Activated CD8-positive, alpha-beta T cell treated with anti-CD3 and anti-CD28 coated beads for 36 hours (primary cell): ENCODE results near the gene ALOX12. TPM values are rescaled to one million over a fixed set of nuclear protein-coding genes. Genes with fewer than 3 reads are reported as not detected.

Experiments
- ATAC-seq: fragments of 200-7000 bp; cut with Tn5 transposase; one replicate; pipeline ENCODE4 v1.10.0; 2021; ENCODE audit warnings: mild to moderate bottlenecking, moderate library complexity
- CTCF ChIA-PET: fragments of 350-600 bp; sonication (Branson Sonifier 250); formaldehyde crosslinking; loops from one replicate; lab custom pipeline; 2021; ENCODE audit warnings: antibody characterized with exemption; lab: Charles Lee
- POLR2A ChIA-PET: fragments of 350-600 bp; sonication (Branson Sonifier 250); formaldehyde crosslinking; loops from one replicate; lab custom pipeline; 2021; ENCODE audit warnings: antibody characterized with exemption; lab: Charles Lee
- DNase-seq: peaks from one replicate; pipeline ENCODE4 v3.0.0-alpha.2; 2020
- H3K27ac Mint-ChIP-seq: one replicate; pipeline ENCODE4 v1.8.0; 2021; ENCODE audit warnings: mild to moderate bottlenecking, mixed read lengths
- H3K27me3 Mint-ChIP-seq: one replicate; pipeline ENCODE4 v1.8.0; 2021; ENCODE audit warnings: mixed read lengths
- H3K36me3 Mint-ChIP-seq: one replicate; pipeline ENCODE4 v1.8.0; 2021; ENCODE audit warnings: low read depth, mixed read lengths
- H3K4me1 Mint-ChIP-seq: one replicate; pipeline ENCODE4 v1.8.0; 2021; ENCODE audit warnings: low read depth, mixed read lengths
- H3K4me3 Mint-ChIP-seq: one replicate; pipeline ENCODE4 v1.8.0; 2021; ENCODE audit warnings: mild to moderate bottlenecking, moderate library complexity, mixed read lengths
- H3K9me3 Mint-ChIP-seq: one replicate; pipeline ENCODE4 v1.8.0; 2021; ENCODE audit warnings: mixed read lengths
- intact Hi-C: fragments of 100-400 bp; cut with micrococcal nuclease; formaldehyde crosslinking; loops from one replicate; pipeline ENCODE4 v1.10.0; 2022
- total RNA-seq, 2 experiments: library from RNA; stranded (reverse); gene quantifications; one replicate each; pipeline ENCODE4 v1.2.3, GENCODE V29; 2021
- TF ChIP-seq, protein P1 (sequence below): fragments of 200-600 bp; IDR thresholded peaks from one replicate; pipeline ENCODE4 v1.8.0; 2022; ENCODE audit warnings: antibody characterized with exemption, mild to moderate bottlenecking

ALOX12 gene
- total RNA-seq, 2 experiments from 2014 or later, result not detected

DNA sequence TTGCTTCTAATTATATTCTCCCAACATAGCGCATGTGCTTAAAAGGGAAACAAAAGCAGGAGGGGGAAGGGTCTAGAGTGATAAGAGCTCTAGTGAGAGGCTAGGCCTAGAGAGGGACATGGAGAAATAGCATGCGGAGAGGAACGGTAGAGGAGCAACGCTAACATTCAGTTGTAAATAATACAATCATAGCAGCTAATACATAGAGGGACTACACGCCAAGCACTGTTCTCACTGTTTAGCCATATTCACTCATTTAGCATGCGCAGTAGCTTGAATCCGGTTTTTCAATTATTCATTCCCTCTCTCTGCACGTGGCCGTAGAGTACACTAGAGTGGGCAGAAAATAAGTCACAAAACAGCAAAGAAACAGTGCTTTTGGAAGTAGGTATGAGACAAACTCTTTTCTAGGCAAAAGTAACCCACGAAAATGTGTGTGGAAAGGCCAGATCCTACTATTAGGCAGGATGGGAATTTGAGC, 1.7 kb upstream of the ALOX12 start:
- ChIA-PET POLR2A (interaction anchor here (1.0 kb wide), 1 partner anchor 80 kb away, joined by 3 read pairs; no protein-coding TSS in a partner anchor), CTCF (interaction anchor here (1.1 to 3.2 kb wide), 4 partner anchors 9 to 83 kb away, joined by 3 to 11 read pairs (median 6); no protein-coding TSS in a partner anchor)
- TF ChIP-seq, protein P1, sequence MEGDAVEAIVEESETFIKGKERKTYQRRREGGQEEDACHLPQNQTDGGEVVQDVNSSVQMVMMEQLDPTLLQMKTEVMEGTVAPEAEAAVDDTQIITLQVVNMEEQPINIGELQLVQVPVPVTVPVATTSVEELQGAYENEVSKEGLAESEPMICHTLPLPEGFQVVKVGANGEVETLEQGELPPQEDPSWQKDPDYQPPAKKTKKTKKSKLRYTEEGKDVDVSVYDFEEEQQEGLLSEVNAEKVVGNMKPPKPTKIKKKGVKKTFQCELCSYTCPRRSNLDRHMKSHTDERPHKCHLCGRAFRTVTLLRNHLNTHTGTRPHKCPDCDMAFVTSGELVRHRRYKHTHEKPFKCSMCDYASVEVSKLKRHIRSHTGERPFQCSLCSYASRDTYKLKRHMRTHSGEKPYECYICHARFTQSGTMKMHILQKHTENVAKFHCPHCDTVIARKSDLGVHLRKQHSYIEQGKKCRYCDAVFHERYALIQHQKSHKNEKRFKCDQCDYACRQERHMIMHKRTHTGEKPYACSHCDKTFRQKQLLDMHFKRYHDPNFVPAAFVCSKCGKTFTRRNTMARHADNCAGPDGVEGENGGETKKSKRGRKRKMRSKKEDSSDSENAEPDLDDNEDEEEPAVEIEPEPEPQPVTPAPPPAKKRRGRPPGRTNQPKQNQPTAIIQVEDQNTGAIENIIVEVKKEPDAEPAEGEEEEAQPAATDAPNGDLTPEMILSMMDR, result no peak
- Mint-ChIP-seq H3K9me3 (no peaks in the 10 kb centered on the region), H3K27me3 (no peaks in the 10 kb centered on the region), H3K36me3 (peaks cover 12% of the 10 kb centered on the region), H3K4me3 (no peak overlapping the region), H3K27ac (peak overlapping the region; percentile 36), H3K4me1 (peaks cover 3% of the 10 kb centered on the region)
- ATAC-seq (no peak), DNase-seq (no peak)
- intact Hi-C loops, result no loop called here

DNA sequence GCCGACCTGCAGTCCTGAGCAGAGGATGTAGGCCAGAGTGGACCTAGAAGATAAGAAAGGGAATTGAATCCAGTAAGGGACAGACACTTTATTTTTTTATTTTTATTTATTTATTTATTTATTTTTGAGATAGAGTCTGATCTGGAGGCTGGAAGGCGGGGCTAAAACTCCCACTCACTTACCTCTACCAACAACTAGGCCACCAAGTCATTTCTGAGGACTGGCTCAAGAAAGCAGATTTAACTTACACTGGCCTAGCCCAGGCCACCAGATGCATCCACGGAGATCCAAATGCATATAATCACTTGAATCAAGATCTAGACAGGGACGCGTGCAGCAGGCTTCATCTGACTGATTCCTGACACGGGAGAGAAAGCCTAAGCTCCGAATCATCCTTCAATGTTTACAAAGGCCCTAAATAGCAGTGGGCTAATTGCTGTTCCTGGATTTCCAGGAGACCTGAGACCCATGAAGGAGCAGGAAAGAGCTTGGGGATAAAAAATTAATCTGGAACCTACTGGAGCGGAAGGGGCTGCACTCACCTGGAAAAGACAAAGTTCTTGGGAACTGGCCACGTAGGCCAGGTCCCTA, 1.1 kb upstream of the ALOX12 start:
- DNase-seq (no peak), ATAC-seq (no peak)
- Mint-ChIP-seq H3K9me3 (no peaks in the 10 kb centered on the region), H3K27ac (no peak overlapping the region), H3K27me3 (no peaks in the 10 kb centered on the region), H3K4me1 (peaks cover 3% of the 10 kb centered on the region), H3K36me3 (peaks cover 12% of the 10 kb centered on the region), H3K4me3 (no peak overlapping the region)
- intact Hi-C loops, result no loop called here
- ChIA-PET CTCF (interaction anchor here (0.9 to 3.2 kb wide), 5 partner anchors 9 to 84 kb away, joined by 3 to 11 read pairs (median 4); no protein-coding TSS in a partner anchor), POLR2A (interaction anchor here (1.0 kb wide), 1 partner anchor 80 kb away, joined by 3 read pairs; no protein-coding TSS in a partner anchor)
- TF ChIP-seq, protein P1, result no peak

DNA sequence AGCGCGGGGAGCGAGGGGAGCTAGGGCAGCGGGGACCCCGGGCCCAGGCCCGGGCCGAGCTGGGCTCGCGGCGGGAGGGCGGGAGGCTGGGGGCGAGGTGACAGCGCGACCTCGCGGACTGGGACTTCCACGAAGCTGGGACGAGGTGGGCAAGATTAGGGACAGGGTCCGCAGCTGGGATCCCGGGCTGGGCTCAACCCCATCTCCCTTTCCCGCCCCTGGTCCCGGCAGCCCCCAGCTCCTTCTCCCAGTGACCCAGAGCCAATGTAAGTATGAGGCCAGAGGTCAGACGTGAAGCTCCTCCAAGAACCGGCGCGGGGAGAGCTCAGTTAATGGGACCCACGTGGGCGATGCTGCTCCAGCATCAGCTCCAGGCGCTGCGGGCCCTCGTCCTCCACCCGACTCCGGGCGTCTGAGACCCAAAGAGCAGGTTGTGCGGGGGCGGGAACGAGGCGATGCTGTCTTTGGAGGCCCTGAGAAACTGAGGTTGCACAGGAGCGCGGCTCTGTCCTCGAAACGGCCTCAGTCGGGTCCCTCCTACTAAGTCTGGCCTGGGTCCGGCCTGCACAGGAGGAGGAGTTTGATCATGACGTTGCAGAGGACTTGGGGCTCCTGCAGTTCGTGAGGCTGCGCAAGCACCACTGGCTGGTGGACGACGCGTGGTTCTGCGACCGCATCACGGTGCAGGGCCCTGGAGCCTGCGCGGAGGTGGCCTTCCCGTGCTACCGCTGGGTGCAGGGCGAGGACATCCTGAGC, 585 bp downstream of the ALOX12 start:
- Mint-ChIP-seq H3K4me3 (no peak overlapping the region), H3K4me1 (peaks cover 3% of the 10 kb centered on the region), H3K9me3 (no peaks in the 10 kb centered on the region), H3K27ac (no peak overlapping the region), H3K36me3 (peaks cover 18% of the 10 kb centered on the region), H3K27me3 (no peaks in the 10 kb centered on the region)
- ChIA-PET POLR2A (no interaction called here), CTCF (interaction anchor here (1.1 to 3.2 kb wide), 3 partner anchors 8 to 86 kb away, joined by 3 to 9 read pairs (median 6); no protein-coding TSS in a partner anchor)
- DNase-seq (no peak), ATAC-seq (no peak)
- intact Hi-C loops, result no loop called here
- TF ChIP-seq, protein P1, result no peak

DNA sequence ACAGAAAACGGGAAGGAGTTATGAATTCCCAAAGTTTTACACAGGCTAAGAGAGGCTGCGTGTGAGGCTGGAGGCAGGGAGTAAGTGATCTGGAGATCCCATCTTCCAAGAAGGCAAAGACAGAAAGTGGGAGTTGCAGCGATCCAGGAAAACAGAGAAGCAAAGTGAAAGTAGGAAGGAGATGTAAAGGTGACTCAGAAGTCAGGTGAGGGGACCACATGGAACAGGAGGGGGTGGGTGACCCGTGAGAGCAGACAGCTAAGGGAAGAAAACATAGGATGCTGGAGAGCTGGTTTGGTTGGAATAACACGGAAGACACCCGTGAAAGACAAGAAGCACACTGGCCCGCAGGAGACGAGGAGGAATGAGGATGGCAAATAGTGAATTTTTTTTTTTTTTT, 1.3 kb downstream of the ALOX12 start:
- TF ChIP-seq, protein P1, result no peak
- H3K4me1 Mint-ChIP-seq, result peaks cover 3% of the 10 kb centered on the region
- POLR2A ChIA-PET, result no interaction called here
- H3K27ac Mint-ChIP-seq, result peak overlapping the region; percentile 18
- intact Hi-C loops, result no loop called here
- H3K4me3 Mint-ChIP-seq, result no peak overlapping the region
- no peaks in the 10 kb centered on the region for H3K27me3 Mint-ChIP-seq
- CTCF ChIA-PET, result interaction anchor here (1.2 kb wide), 1 partner anchor 11 kb away, joined by 3 read pairs; no protein-coding TSS in a partner anchor
- no peaks in the 10 kb centered on the region for H3K9me3 Mint-ChIP-seq
- no peak for ATAC-seq
- H3K36me3 Mint-ChIP-seq, result peaks cover 23% of the 10 kb centered on the region
- DNase-seq, result no peak
